Fibroblast of mammary gland (primary cell): ENCODE measurements around the gene JAKMIP1.
A peak's percentile ranks its signal among the peaks of the same experiment; 100 is the strongest.

Source experiments
- DNase-seq: peaks from one replicate; pipeline ENCODE4 v3.0.0-alpha.2; 2010; ENCODE audit warnings: low read depth
- H3K4me3 ChIP-seq: 2 replicates; pipeline ENCODE4 v1.5.1; 2011; ENCODE audit warnings: low read depth, mild to moderate bottlenecking, low read length, moderate library complexity; ENCODE audit not compliant: control insufficient read depth
- CTCF ChIP-seq: conservative IDR thresholded peaks from 2 replicates; pipeline ENCODE4 v1.5.1; 2011; ENCODE audit warnings: low read depth, low read length, inconsistent platforms; ENCODE audit not compliant: control insufficient read depth, insufficient read depth

JAKMIP1 gene

GRCh38 chr4:6095023-6095752 lies 105.2 kb downstream of the JAKMIP1 start:
- no peak overlapping the region for H3K4me3 ChIP-seq
- peak; percentile 27 for DNase-seq
- TF ChIP-seq CTCF, result no peak

GRCh38 chr4:6093671-6094070 lies 106.7 kb downstream of the JAKMIP1 start:
- DNase-seq, result no peak
- TF ChIP-seq CTCF, result no peak

GRCh38 chr4:6092971-6093370 lies 107.4 kb downstream of the JAKMIP1 start:
- no peak overlapping the region for H3K4me3 ChIP-seq
- TF ChIP-seq CTCF, result no peak
- no peak for DNase-seq

More at GRCh38 chr4:6093671-6094070, 106.7 kb downstream of the JAKMIP1 start:
- H3K4me3 ChIP-seq, result no peak overlapping the region

- H3K4me3 ChIP-seq, result no peak overlapping the region
- TF ChIP-seq CTCF, result no peak
- DNase-seq, result no peak
These were observed 108.2 kb downstream of the JAKMIP1 start for GRCh38 chr4:6092131-6092530.

- TF ChIP-seq CTCF, result no peak
- H3K4me3 ChIP-seq, result no peak overlapping the region
- DNase-seq, result no peak
These were observed 109.4 kb downstream of the JAKMIP1 start for GRCh38 chr4:6090931-6091330.

- no peak for DNase-seq
- TF ChIP-seq CTCF, result no peak
- H3K4me3 ChIP-seq, result no peak overlapping the region
These were observed 111.4 kb downstream of the JAKMIP1 start for GRCh38 chr4:6088950-6089349.
